NCI-H1048 (cell line): ENCODE measurements around the gene SH3PXD2B.
"Not testable (repeated sequence)": the region's sequence is repeated elsewhere in the genome, so short reads cannot be mapped to it uniquely, and the experiment has no call there.

Experiments used
- DNase-seq: peaks from one replicate; lab custom pipeline; 2025; lab: John Stamatoyannopoulos, UW

Gene SH3PXD2B

GRCh38 chr5:172368699-172369098 lies 85.6 kb downstream of the SH3PXD2B start:
- DNase-seq = not testable (repeated sequence)

- DNase-seq = no peak
These were observed 88.2 kb downstream of the SH3PXD2B start for GRCh38 chr5:172365948-172366608.

DNA sequence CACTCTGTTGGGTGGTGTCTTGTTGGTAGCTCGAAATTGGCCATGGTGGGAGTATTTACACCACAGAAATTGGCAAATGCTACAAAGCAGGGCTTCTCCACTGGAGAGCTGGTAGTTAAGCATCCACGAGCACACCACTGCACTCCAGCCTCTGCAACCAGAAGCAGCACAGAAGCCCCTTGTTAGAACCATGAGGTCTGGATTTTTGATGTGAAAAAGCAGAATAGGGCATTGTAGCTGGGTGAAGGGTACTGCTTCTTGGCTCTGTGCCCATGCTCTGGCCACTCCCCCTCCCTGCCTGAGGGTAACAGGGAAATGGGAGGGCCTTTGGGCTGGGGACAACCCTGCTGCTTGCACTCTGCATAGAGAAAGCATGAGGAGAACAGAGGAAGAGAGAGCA lies 89.6 kb downstream of the SH3PXD2B start:
- no peak for DNase-seq

DNA sequence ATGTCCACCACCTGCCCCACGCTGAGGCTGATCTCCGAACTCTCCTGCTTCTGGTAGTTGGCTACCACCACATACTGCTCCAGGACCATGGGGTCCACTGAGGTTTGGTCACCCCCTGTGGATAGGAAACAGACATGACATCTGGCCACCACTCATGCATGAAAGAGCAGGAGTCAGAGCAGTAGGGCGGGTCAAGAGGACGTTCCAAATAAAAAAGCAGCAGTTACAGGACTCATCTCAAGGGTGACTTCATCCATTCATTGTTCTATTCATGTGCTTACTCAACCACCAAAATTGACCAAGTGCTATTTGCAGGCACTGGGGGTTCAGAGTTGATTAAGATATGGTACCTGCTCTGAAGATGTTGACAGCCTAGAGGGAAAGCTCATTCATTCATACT lies 91.6 kb downstream of the SH3PXD2B start:
- no peak for DNase-seq

- no peak for DNase-seq
These were observed 92.6 kb downstream of the SH3PXD2B start for GRCh38 chr5:172361566-172362238.

GRCh38 chr5:172358345-172358744 lies 96.0 kb downstream of the SH3PXD2B start:
- DNase-seq = no peak

DNA sequence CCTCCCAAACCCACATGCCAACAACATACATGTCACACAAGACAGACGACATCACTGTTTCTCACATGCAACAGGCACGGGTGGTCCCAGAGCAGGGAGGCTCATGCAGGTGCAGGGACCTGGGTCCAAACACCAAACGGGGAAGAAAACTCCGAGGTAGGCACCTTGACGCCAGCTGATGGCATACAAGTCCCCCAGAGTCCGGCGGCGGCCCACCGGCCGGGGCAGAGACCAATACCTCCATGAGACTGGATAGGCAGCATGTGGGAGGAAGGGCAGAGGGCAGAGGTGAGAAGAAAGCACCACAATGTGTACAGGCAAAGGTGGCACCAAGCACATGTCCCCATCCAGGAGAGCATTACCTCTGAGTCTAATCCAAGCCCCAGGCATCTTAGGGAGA lies 97.8 kb downstream of the SH3PXD2B start:
- DNase-seq = no peak

DNA sequence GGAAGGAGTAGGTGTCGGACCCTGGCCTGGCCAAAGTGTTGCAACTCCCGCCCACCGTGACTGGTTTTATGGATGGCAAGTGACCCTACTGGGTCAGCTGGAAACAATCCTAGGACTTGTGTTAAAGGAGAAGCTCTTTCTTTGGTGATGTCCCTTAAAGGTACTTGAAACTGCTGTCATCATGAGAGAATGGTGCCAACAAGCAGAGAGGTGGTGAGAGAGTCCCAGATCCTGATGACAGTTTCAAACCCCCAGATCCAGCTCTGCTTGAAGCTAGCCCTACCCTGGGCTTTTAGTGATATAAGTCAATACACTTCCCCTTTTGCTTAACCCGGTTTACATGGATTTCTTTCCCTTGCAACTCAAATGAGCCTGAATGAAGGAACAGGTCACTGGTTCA lies 98.3 kb downstream of the SH3PXD2B start:
- no peak for DNase-seq

DNA sequence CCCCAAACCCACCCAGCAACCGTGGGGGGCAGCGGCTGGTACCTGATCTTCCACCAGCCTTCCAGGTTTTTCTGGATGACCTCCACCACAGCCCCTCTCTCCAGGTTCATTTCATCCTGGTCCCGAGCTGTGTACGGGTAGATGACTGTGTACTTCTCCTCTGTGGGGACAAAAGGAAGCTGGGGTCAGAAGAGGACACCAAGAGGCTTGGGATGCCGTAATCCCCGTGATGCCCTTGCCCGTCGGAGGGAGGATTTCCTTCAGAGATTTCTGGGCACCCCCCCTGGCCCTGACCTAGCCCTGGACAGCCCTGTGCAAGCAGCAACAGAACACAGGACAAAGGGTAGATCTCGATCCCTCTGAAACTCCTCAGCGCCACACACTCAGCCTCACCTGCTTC lies 100.5 kb downstream of the SH3PXD2B start:
- DNase-seq = no peak

DNA sequence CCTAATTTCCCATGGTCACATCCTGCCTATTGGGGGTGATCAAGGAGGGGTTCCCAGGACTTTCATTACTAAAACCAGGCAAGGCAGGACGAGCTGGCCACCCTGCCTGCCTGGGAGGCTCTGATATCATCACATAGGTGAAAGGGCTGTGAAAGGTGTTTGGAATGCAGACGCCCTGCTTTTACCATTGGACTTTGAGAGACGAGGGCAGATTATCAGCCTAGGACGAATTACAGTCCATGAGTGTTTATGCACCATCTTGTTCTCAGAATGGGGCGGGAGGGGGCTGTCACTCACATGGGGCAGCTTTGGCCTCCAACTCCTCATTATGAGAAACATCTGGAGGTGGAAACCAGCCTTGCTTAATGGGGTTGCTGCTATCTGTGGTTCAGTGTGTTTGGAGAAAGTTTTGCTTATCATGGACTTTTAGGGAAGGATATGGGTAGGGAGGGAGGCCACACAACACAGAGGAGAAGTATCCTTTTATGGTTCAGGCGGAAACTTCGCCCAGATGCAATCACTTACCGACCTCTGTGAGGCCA lies 101.0 kb downstream of the SH3PXD2B start:
- no peak for DNase-seq

- DNase-seq = not testable (repeated sequence)
These were observed 101.8 kb downstream of the SH3PXD2B start for GRCh38 chr5:172352526-172352925.

GRCh38 chr5:172351240-172351778 lies 103.0 kb downstream of the SH3PXD2B start:
- DNase-seq = no peak

GRCh38 chr5:172350212-172351181 lies 103.8 kb downstream of the SH3PXD2B start:
- no peak for DNase-seq

GRCh38 chr5:172348733-172349132 lies 105.6 kb downstream of the SH3PXD2B start:
- not testable (repeated sequence) for DNase-seq

DNA sequence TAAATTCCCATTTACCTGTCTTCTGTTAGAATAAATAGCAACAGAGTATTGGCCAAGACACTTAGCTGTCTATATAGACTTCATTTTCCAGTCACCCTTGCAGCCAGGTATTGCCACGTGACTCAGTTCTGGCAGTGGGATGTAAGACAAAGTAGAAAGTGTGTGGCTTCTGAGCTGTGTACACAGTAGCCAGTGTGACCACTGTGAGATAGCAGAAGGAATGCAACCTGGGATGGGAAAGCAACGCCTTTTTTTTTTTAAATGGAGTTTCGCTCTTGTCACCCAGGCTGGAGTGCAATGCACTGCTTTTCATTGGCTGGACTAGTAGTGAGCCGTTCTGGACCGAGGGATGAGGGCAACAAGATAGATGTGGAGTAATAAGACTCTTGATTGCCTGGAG lies 106.2 kb downstream of the SH3PXD2B start:
- DNase-seq = no peak

GRCh38 chr5:172347496-172348052 lies 106.8 kb downstream of the SH3PXD2B start:
- no peak for DNase-seq

GRCh38 chr5:172345881-172346280 lies 108.4 kb downstream of the SH3PXD2B start:
- no peak for DNase-seq

GRCh38 chr5:172344855-172345409 lies 109.4 kb downstream of the SH3PXD2B start:
- DNase-seq = no peak

- DNase-seq = no peak
These were observed 110.6 kb downstream of the SH3PXD2B start for GRCh38 chr5:172343741-172344140.

- no peak for DNase-seq
These were observed 111.4 kb downstream of the SH3PXD2B start for GRCh38 chr5:172342918-172343317.
